Upper lobe of left lung (tissue), 4 donors: ENCODE measurements around the gene CHKA.

Experiments
- CTCF ChIP-seq, 6 experiments: fragments of 450-650 bp in 4 of 6; fragments of 200-600 bp in 2 of 6; sonication (generic) in 2 of 6; IDR thresholded peaks; one replicate each; pipeline ENCODE4 v1.5.1; 2016 to 2019; ENCODE audit warnings: antibody characterized with exemption in 6 of 6
- POLR2A ChIP-seq, 4 donors: fragments of 450-650 bp; IDR thresholded peaks; one replicate each; pipeline ENCODE4 v1.5.1; 2016 to 2017; ENCODE audit warnings: antibody characterized with exemption in 4 of 4, mild to moderate bottlenecking in 2 of 4
- POLR2AphosphoS5 ChIP-seq, 2 donors: sonication (generic); formaldehyde crosslinking; IDR thresholded peaks; one replicate each; pipeline ENCODE4 v1.5.1; 2017; ENCODE audit warnings: antibody characterized with exemption in 2 of 2

DNA sequence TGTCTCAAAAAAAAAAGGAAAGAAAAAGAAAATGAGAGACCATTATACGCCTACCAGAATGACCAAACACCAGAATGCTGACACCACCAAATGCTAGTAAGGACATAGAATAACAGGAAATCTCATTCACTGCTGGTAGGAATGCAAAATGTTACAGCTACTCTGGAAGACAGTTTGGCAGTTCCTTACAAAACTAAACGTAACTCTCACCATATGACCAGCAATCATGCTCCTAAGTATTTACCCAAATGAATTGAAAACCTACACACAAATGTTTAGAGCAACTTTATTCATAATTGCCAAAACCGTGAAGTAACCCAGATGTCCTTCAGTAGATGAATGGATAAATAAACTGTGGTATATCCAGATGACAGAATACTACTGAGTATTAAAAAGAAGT is 7.2 kb downstream of the CHKA start:
- TF ChIP-seq POLR2A (IDR thresholded peaks at IDR 0.05) = no peak
- TF ChIP-seq CTCF (IDR thresholded peaks at IDR 0.05) = no peak
- TF ChIP-seq POLR2AphosphoS5 (IDR thresholded peaks at IDR 0.05) = no peak
